Measurements from ENCODE around the gene RCAN2. TPM values are rescaled to one million over a fixed set of nuclear protein-coding genes. Genes with fewer than 3 reads are reported as not detected.
A peak's percentile ranks its signal among the peaks of the same experiment; 100 is the strongest.

RCAN2 gene
- total and polyA plus RNA-seq, 8 donors = 2.5 to 35.8 (median 3.1) TPM

GRCh38 chr6:46507426-46507825 lies 16.2 kb upstream of the RCAN2 start:
- no peak overlapping the region for H3K27ac ChIP-seq
- no peaks in the 10 kb centered on the region for H3K27me3 ChIP-seq
- no peak for TF ChIP-seq CTCF (IDR thresholded peaks at IDR 0.05)
- no peaks in the 10 kb centered on the region for H3K9me3 ChIP-seq
- no peak overlapping the region for H3K4me3 ChIP-seq
- ATAC-seq = peak; percentile 49
- H3K36me3 ChIP-seq = no peaks in the 10 kb centered on the region
- H3K4me1 ChIP-seq = no peaks in the 10 kb centered on the region
- no peak for DNase-seq
- intact Hi-C loops (cut with DNase I) = no loop called here

- ATAC-seq (no peak), DNase-seq (no peak)
- intact Hi-C loops (cut with DNase I) = no loop called here
- Histone ChIP-seq H3K4me1 (no peaks in the 10 kb centered on the region), H3K9me3 (no peaks in the 10 kb centered on the region), H3K36me3 (no peaks in the 10 kb centered on the region), H3K27ac (no peak overlapping the region), H3K27me3 (no peaks in the 10 kb centered on the region), H3K4me3 (no peak overlapping the region)
- TF ChIP-seq CTCF (IDR thresholded peaks at IDR 0.05) = no peak
These were observed 14.7 kb upstream of the RCAN2 start for GRCh38 chr6:46505693-46506512.

GRCh38 chr6:46504242-46504641 lies 13.0 kb upstream of the RCAN2 start:
- no peak overlapping the region for H3K27ac ChIP-seq
- intact Hi-C loops (cut with DNase I) = no loop called here

GRCh38 chr6:46502486-46503119 lies 11.4 kb upstream of the RCAN2 start:
- peaks cover 0 to 3% of the 10 kb centered on the region in 2 donors for H3K27me3 ChIP-seq
- no peaks in the 10 kb centered on the region for H3K9me3 ChIP-seq
- no peak for TF ChIP-seq CTCF (IDR thresholded peaks at IDR 0.05)
- intact Hi-C loops (cut with DNase I) = no loop called here
- no peaks in the 10 kb centered on the region for H3K4me1 ChIP-seq
- DNase-seq (no peak), ATAC-seq (no peak)
- no peaks in the 10 kb centered on the region for H3K36me3 ChIP-seq
- H3K4me3 ChIP-seq = no peak overlapping the region
- no peak overlapping the region for H3K27ac ChIP-seq

More at GRCh38 chr6:46504242-46504641, 13.0 kb upstream of the RCAN2 start:
- no peak for TF ChIP-seq CTCF (IDR thresholded peaks at IDR 0.05)
- Histone ChIP-seq H3K36me3 (no peaks in the 10 kb centered on the region), H3K4me1 (no peaks in the 10 kb centered on the region), H3K9me3 (no peaks in the 10 kb centered on the region), H3K4me3 (no peak overlapping the region), H3K27me3 (no peaks in the 10 kb centered on the region)
- DNase-seq (no peak), ATAC-seq (no peak)
